ENCODE measurements around the gene MLLT6.
"Not testable (repeated sequence)": the region's sequence is repeated elsewhere in the genome, so short reads cannot be mapped to it uniquely, and the experiment has no call there.

The MLLT6 gene

DNA sequence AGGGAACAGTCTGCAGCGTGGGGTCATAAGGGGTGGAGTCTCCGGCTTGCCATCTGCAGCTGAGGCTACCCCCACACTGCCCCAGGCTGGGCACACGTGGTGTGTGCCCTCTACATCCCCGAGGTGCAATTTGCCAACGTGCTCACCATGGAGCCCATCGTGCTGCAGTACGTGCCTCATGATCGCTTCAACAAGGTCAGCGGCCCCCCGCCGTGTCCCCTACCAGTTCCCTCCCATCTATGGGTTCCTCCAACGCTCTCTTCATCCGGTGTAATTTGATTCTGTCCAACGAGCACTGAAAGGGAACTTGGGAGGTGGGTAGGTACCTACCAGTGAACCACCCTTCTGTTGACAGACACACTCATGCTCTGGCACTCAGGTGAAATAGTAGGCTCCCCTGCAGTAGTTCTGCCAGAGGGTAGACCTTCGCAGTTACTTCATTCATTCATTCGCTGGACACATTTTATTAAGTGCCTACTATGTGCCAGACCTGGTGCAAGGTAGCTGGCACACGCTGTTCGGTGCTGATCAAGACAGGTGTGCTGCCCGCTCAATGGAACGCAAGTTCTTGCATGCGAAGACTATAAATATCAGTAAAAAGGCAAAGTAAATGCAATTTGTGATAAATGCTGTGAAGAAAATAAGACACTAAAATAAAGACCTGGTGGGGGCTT lies 2.7 kb downstream of the MLLT6 start:
- DNase-seq = no peak

DNA sequence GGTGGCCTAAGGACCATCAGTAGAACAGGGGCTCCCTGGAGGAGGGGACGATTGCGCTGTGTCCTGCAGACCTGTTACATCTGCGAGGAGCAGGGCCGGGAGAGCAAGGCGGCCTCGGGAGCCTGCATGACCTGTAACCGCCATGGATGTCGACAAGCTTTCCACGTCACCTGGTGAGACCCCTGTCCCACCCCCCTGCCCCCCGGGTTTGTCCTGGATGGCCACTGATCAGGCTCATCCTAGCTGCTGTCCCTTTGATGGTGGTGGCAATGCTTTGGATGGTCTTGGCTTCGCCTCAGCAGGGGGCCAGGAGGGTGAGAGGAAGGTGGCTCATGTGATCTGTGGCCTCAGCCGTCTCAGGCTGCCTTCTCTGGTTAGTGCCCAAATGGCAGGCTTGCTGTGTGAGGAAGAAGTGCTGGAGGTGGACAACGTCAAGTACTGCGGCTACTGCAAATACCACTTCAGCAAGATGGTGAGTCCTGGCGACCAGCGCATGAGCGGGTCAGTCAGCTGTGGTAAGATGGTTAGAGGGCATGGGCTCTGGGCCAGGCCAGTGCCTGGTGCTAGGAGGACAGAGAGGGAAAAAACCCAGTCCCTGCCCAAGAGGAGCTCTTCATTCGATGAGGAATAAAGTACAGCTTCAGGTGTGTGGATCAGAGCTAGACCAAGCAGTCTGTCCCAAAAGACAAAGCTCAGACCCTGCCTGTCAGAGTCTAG lies 4.2 kb downstream of the MLLT6 start:
- no peak for DNase-seq

DNA sequence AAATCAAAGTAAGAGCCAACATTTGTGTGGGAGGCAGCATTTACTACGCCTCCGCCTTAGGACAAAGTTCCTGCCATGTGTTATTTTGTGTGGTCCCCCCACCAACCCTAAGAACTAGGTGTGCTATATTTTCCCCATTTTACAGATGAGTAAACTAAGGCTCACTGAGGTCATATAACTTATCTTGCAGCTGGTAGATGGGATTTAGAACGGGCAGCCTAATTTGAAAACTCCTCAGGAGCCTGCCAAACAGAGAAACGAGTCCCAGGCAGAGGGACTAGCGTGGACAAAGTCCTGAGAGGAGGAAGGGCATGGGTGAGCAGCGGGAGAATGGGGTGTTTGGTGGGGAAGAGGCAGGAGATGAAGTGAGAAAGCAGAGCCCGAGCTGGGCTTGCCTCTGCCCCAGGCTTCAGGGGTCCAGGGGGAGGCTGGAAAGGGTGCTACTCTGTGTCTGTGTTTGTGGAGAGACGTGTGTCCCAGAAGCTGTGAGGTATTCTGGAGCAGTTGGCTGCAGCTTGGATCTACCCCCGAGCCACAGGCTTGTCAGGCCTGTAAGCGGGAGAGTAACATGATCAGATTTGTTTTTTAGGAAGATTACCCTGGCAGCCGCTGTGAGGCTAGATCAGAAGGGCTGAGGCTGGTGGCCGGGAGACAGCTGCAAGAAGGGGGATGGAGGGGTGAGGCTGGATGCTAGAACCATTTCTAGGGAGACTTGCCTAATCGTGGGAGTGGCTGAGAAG lies 5.0 kb downstream of the MLLT6 start:
- DNase-seq = no peak

DNA sequence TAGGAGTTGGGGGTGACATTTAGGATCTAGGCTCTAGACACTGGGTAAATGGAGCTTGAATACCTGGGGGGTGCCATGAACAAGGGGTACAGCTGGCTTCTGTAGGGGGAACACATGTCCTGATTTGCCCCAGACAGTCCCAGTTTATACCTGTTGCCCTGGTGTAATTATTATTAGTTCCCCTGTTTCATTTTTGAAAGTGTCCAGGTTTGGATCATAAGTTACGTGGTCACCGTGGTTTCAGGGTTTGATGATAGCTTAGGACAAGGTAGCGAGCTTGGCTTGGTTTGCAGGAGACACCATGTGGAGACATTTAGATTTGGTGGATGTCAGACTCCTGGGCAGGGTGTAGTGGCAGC lies 5.5 kb downstream of the MLLT6 start:
- DNase-seq = no peak

DNA sequence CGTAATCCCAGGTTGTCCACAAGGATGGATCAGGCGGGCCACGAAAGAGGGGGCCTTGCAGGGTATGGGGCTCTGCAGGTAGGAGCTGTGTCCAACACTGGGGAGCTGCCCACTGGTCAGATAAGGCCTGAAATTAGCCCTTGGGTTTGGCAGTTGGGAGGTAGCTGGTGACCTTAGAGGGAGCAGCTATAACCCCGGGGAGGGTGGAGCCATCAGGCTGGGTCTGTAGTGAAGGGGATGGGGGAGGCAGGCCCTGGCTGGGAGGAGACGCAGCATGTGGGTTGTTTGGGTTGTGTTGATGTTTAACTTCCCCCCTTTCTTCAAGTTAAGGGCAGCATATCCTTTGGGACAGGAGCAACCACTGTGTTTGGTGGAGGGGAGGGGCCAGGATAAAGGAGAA lies 5.9 kb downstream of the MLLT6 start:
- DNase-seq = no peak

DNA sequence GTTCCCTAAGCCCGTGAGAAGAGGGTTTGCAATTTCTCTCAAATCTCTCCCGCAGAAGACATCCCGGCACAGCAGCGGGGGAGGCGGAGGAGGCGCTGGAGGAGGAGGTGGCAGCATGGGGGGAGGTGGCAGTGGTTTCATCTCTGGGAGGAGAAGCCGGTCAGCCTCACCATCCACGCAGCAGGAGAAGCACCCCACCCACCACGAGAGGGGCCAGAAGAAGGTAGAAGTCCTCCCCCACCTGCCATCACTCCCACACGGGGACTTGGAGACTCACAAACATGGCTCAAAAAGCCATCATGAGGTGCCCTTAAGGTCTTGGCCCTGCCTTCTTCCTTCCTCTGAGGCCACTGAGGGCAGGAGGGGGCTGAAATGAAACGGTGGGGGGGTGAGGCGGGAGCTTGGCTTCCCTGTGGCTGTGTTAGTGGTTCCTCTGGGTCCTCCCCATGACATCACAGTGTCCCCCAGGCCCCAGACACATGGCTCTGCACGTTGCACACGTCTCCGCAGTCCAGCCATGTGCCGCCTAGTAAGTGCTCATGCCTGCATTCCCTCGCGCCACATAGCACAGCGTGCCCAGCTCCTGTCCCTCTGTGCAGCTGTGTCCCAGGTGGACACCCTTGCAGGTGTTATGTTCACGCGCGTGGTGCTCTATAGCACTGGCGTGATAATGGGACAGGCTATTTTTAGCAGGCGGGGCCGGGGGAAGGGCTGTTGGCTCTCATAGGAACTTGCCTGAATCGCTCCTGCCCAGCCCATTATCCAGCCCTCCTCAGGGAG lies 6.9 kb downstream of the MLLT6 start:
- DNase-seq = peak; percentile 61

DNA sequence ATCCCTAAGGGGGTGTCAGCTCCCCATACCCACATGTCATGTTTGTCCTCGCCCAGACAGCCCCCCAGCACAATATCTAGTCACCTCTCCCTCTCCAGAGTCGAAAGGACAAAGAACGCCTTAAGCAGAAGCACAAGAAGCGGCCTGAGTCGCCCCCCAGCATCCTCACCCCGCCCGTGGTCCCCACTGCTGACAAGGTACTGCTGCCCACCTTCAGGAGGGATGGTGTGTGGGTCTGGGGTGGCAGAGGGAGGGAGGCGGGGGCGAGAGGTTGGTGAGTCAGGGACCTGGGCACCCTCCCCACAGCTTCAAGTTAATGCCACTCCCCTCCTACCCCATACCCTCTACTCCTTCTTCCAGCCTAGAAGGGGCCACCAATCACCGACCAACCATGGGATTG lies 7.5 kb downstream of the MLLT6 start:
- DNase-seq = no peak

DNA sequence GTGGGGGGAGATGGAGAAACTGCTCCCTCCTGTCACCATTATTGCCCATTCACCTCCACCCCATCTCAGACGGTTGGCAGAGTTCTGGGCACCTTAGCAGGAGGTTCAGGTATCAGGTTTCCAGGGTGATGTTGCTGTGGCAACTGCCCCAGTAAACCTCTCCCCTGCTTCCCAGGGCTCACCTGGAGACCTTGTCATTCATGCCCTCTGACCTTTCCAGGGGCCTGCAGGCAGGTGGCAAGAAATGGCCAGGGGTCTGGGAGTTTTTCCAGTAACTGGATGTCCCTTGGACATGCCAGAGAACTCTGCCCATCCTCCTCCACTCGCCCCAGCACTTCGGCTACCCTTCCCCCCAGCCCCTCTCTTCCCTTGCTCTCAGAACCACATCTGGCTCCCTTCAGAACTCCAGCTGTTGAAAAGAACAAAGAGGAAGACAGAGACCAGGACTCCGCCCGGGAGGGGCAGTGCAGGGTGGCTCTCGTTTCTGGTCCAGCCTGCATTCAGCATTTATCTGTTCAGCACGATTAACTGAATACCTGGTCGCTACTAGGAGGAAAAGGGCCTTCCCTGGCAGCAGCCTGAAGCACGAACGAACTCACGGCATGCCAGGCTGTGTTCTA lies 8.5 kb downstream of the MLLT6 start:
- DNase-seq = no peak

DNA sequence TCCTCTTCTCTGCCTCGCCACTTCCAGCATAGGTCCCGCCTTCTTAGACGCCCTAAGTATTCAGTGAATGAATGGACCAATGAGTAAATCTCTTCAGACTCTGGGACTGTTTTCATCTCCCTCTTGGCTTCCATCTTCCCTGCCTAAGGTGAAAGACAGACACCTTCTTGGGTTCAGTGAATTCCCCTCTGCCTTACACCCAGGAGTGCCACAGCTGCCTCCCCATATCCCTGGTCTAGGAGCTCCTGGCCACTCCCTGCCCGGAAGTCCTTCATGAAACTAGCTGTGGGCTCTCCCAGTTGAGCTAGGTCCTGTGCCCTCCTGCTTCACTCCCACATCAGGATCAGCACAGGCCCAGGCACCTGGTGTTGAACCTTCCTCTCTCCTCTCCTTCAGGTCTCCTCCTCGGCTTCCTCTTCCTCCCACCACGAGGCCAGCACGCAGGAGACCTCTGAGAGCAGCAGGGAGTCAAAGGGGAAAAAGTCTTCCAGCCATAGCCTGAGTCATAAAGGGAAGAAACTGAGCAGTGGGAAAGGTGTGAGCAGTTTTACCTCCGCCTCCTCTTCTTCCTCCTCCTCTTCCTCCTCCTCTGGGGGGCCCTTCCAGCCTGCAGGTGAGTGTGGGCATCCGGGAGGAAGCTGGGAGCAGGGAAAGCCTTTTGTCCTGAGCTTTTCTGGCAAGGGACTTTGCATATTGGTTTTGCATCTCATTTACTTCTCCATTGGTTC lies 10.3 kb downstream of the MLLT6 start:
- no peak for DNase-seq

DNA sequence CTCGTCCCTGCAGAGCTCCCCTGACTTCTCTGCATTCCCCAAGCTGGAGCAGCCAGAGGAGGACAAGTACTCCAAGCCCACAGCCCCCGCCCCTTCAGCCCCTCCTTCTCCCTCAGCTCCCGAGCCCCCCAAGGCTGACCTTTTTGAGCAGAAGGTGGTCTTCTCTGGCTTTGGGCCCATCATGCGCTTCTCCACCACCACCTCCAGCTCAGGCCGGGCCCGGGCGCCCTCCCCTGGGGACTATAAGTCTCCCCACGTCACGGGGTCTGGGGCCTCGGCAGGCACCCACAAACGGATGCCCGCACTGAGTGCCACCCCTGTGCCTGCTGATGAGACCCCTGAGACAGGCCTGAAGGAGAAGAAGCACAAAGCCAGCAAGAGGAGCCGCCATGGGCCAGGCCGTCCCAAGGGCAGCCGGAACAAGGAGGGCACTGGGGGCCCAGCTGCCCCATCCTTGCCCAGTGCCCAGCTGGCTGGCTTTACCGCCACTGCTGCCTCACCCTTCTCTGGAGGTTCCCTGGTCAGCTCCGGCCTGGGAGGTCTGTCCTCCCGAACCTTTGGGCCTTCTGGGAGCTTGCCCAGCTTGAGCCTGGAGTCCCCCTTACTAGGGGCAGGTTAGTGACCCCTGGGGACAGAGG lies 11.4 kb downstream of the MLLT6 start:
- DNase-seq = no peak

DNA sequence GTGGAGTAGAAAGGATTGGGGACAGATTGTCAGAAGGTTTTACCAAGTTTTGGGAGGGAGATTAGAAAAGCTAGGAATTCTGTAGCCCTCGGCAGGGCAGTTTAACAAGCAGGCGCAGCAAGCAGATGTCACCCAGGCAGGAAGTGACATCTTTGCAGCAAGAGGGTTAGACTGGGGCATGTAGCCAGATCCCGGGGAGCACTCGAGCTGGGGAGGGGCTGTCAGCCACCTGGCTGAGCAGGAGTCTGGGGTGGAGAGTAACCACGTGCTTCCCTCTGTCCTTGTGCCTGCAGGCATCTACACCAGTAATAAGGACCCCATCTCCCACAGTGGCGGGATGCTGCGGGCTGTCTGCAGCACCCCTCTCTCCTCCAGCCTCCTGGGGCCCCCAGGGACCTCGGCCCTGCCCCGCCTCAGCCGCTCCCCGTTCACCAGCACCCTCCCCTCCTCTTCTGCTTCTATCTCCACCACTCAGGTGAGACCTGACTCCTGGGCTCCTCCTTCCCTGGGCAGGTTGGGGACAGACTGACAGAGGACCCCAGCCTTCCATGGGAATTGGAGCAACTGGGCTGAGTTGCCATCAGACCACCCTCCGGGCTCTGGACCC lies 12.2 kb downstream of the MLLT6 start:
- no peak for DNase-seq

DNA sequence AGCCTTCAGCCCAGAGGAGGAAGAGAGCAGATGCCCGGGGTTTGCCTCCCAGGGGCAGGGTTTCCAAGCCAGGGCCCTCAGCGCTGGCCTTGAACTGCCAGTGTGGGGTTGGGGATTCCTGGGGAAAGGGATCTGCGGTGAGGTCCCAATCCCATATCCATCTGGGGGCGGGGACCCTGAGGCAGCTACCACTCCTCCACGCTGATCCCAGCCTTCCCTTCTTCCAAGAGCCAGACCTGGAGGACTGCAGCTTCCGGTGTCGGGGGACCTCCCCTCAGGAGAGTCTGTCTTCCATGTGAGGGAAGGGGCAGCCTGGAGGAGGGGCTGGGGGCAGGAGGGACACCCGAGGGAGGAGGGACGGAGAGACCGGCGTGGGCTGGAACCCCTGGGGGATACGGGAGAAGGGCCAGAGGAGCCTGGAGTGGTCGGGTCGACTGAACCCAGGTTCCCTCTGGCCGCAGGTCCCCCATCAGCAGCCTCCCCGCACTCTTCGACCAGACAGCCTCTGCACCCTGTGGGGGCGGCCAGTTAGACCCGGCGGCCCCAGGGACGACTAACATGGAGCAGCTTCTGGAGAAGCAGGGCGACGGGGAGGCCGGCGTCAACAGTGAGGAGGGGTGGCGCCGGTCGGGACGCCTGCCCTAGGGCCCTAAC lies 14.3 kb downstream of the MLLT6 start:
- DNase-seq = no peak

DNA sequence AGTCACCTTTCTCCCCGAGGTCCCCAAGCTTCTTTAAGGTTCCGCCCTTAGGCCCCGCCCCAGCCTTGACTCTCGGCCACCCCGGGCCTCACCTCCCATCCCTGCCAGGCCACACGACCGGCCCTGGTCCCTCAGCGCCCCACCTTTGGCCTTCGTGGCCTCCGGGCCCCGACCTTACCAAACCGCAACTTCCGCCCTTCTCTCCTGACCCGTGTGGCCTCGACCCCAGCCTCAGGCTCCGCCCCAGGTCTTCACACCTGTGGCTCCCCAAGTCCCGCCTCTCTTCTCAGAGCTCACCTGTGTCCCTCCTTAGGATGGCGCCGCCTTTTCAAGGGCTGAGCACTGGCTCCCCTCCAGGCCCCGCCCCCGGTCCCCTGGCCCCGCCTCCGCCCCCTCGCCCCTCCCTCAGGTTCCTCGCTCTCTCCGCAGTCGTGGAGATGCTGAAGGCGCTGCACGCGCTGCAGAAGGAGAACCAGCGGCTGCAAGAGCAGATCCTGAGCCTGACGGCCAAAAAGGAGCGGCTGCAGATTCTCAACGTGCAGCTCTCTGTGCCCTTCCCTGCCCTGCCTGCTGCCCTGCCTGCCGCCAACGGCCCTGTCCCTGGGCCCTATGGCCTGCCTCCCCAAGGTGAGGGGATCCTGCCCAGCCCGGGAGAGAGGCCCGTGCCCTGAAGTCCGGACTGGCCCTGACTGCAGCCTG lies 15.0 kb downstream of the MLLT6 start:
- no peak for DNase-seq

DNA sequence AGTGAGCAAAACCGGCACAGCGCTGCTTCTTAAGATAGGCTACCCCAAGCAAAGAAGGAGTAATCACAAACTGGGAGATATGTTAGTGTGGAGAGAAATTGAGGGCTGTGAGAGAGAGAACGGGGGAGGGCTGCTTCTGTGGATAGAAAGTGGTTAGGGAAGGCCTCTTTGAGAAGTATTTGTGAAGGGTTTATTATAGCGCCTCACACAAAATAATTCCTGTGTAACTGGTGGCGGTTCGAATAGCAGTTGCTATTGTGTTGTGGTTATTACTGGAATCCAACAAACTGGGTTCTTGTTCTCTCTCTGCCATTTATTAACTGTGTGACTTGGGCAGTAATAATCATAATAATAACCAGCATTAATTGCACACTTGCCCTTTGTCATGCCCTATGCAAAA lies 15.9 kb downstream of the MLLT6 start:
- DNase-seq = no peak

DNA sequence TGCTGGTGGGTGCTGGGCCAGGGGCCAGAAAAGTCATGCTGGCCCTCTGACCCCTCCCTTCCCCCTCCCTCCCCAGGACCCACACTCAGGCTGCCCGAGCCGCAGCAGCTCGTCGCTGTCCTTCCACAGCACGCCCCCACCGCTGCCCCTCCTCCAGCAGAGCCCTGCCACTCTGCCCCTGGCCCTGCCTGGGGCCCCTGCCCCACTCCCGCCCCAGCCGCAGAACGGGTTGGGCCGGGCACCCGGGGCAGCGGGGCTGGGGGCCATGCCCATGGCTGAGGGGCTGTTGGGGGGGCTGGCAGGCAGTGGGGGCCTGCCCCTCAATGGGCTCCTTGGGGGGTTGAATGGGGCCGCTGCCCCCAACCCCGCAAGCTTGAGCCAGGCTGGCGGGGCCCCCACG lies 16.7 kb downstream of the MLLT6 start:
- no peak for DNase-seq

DNA sequence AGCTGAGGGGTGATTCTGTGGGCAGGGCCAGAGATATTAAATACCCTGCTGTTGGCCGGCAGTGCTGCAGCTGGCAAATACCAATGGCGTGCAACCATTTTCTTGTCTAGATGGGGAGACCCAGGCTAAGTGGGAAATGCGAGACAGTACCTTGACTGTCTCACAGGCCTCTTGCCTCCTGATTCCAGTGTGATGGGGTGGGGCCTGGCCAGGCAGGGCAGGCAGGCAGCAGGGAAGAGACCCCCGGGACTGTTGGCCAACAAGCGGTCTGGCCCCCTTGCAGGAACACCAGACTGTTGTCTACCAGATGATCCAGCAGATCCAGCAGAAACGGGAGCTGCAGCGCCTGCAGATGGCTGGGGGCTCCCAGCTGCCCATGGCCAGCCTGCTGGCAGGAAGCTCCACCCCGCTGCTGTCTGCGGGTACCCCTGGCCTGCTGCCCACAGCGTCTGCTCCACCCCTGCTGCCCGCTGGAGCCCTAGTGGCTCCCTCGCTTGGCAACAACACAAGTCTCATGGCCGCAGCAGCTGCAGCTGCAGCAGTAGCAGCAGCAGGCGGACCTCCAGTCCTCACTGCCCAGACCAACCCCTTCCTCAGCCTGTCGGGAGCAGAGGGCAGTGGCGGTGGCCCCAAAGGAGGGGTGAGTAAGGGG lies 19.4 kb downstream of the MLLT6 start:
- DNase-seq = peak; percentile 45

DNA sequence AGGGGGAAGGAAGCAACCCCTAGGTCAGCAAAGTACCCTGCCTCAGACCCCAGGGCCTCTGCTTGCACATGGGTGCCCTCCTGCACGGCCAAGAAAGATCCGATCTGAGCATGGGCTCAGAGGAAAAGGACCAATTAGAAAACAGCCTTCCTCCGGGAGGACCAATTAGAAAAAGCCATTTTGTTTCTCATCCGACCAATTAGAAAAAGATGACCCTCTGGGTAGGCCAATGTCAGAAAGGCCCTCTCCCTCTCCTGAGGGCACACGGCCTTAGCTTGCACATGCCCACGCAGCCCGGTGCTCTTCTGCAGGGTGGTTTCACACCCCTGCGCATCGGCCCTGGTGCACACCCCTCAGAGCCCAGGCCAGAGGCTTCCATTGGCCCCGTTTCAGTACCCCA lies 20.0 kb downstream of the MLLT6 start:
- no peak for DNase-seq

DNA sequence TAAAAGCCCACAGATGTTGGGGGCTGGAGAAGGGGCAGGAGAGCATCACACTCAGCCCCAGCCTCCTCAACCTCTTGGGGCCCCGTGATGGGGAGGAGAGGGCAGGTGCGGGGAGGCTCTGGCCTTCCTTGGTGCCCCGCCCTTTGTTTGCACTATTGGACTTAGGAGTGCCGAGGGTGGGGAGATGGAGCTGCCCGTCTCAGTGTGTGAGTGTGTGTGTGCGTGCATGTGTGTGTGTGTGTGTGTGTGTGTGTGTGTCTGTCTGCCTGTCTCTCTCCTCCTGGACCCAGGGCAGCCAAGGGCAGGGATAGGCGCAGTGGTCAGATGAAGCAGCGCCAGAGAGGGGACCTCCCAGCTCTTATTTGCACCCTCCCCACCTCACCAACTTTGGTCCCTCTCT lies 21.1 kb downstream of the MLLT6 start:
- DNase-seq = not testable (repeated sequence)

DNA sequence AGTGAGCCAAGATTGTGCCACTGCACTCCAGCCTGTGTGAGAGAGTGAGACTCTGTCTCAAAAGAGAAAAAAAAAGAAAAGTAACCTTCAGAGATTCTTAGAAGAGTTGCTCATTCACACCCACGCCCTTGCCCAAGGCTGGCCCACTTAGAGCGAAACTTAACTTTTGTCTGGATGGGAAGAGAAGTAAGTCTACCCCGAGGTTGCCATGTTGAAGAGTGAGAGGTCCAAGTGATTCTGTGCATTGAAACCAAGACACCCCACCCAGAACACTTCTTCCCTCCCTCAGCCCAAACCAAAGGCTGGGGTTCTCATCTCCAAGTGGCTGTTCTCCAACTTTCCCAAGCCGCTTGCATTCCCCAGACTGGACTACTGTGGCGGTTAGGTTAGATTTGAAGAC lies 22.7 kb downstream of the MLLT6 start:
- no peak for DNase-seq

All from fibroblast of skin of scalp (primary cell).